Measurements from ENCODE around the gene RPRD1B. TPM values are rescaled to one million over a fixed set of nuclear protein-coding genes. Genes with fewer than 3 reads are reported as not detected.

Gene RPRD1B
- total RNA-seq, 1 donor from 2014 or later = 84.7 TPM

GRCh38 chr20:38029453-38029852 lies 4.1 kb upstream of the RPRD1B start:
- ATAC-seq (no peak), DNase-seq (ENCODE audit: missing footprints) (no peak)
- intact Hi-C loops (cut with DNase I) = no loop called here

- intact Hi-C loops (cut with DNase I) = no loop called here
- DNase-seq (ENCODE audit: missing footprints) (no peak), ATAC-seq (no peak)
Measured at GRCh38 chr20:38031957-38032356, 1.6 kb upstream of the RPRD1B start.

GRCh38 chr20:38032585-38033329 lies 789 bp upstream of the RPRD1B start:
- DNase-seq (ENCODE audit: missing footprints) (peak; percentile 73), ATAC-seq (peak; percentile 38)
- intact Hi-C loops (cut with DNase I) = no loop called here

GRCh38 chr20:38034108-38034649 lies 633 bp downstream of the RPRD1B start:
- ATAC-seq = no peak
- DNase-seq (ENCODE audit: missing footprints) = no peak
- intact Hi-C loops (cut with DNase I) = no loop called here

- intact Hi-C loops (cut with DNase I) = no loop called here
- DNase-seq (ENCODE audit: missing footprints) (no peak), ATAC-seq (no peak)
Measured at GRCh38 chr20:38034961-38035360, 1.4 kb downstream of the RPRD1B start.

GRCh38 chr20:38036366-38036765 lies 2.8 kb downstream of the RPRD1B start:
- DNase-seq (ENCODE audit: missing footprints) (no peak), ATAC-seq (no peak)
- intact Hi-C loops (cut with DNase I) = no loop called here

GRCh38 chr20:38040276-38040675 lies 6.7 kb downstream of the RPRD1B start:
- intact Hi-C loops (cut with DNase I) = no loop called here
- DNase-seq (ENCODE audit: missing footprints) = no peak
- no peak for ATAC-seq

- no peak for ATAC-seq
- no peak for DNase-seq (ENCODE audit: missing footprints)
- intact Hi-C loops (cut with DNase I) = no loop called here
Measured at GRCh38 chr20:38043512-38044300, 10.2 kb downstream of the RPRD1B start.

- ATAC-seq (no peak), DNase-seq (ENCODE audit: missing footprints) (no peak)
- intact Hi-C loops (cut with DNase I) = loop anchor here (5.0 kb wide), 1 partner anchor 142 kb away; the partner anchor contains the start of gene VSTM2L
Measured at GRCh38 chr20:38044685-38045084, 11.1 kb downstream of the RPRD1B start.

GRCh38 chr20:38046572-38046971 lies 13.0 kb downstream of the RPRD1B start:
- no peak for DNase-seq (ENCODE audit: missing footprints)
- ATAC-seq = peak; percentile 67
- intact Hi-C loops (cut with DNase I) = loop anchor here (5.0 kb wide), 1 partner anchor 144 kb away; the partner anchor contains the start of gene VSTM2L

GRCh38 chr20:38049800-38050199 lies 16.3 kb downstream of the RPRD1B start:
- DNase-seq (ENCODE audit: missing footprints) (no peak), ATAC-seq (no peak)
- intact Hi-C loops (cut with DNase I) = loop anchor here (5.0 to 10.0 kb wide), 2 partner anchors 147 to 295 kb away; partner anchors contain the start of gene VSTM2L

GRCh38 chr20:38050686-38051085 lies 17.1 kb downstream of the RPRD1B start:
- intact Hi-C loops (cut with DNase I) = loop anchor here (10.0 kb wide), 1 partner anchor 296 kb away; no protein-coding TSS in a partner anchor
- DNase-seq (ENCODE audit: missing footprints) (no peak), ATAC-seq (no peak)

- ATAC-seq = no peak
- no peak for DNase-seq (ENCODE audit: missing footprints)
- intact Hi-C loops (cut with DNase I) = loop anchor here (10.0 kb wide), 1 partner anchor 298 kb away; no protein-coding TSS in a partner anchor
Measured at GRCh38 chr20:38052870-38053269, 19.3 kb downstream of the RPRD1B start.

GRCh38 chr20:38054647-38055046 lies 21.1 kb downstream of the RPRD1B start:
- no peak for ATAC-seq
- intact Hi-C loops (cut with DNase I) = loop anchor here (10.0 kb wide), 1 partner anchor 300 kb away; no protein-coding TSS in a partner anchor
- no peak for DNase-seq (ENCODE audit: missing footprints)

- DNase-seq (ENCODE audit: missing footprints) (no peak), ATAC-seq (no peak)
- intact Hi-C loops (cut with DNase I) = loop anchor here (10.0 kb wide), 1 partner anchor 300 kb away; no protein-coding TSS in a partner anchor
Measured at GRCh38 chr20:38055294-38055693, 21.7 kb downstream of the RPRD1B start.

GRCh38 chr20:38055848-38056247 lies 22.3 kb downstream of the RPRD1B start:
- DNase-seq (ENCODE audit: missing footprints) (no peak), ATAC-seq (no peak)
- intact Hi-C loops (cut with DNase I) = loop anchor here (2.0 to 10.0 kb wide), 2 partner anchors 109 to 301 kb away; partner anchors contain the start of gene TGM2

GRCh38 chr20:38057351-38057972 lies 23.9 kb downstream of the RPRD1B start:
- peak; percentile 95 for DNase-seq (ENCODE audit: missing footprints)
- peak; percentile 90 for ATAC-seq
- intact Hi-C loops (cut with DNase I) = loop anchor here (1.0 to 10.0 kb wide), 3 partner anchors 107 to 303 kb away; partner anchors contain the start of gene TGM2

- intact Hi-C loops (cut with DNase I) = loop anchor here (10.0 kb wide), 1 partner anchor 305 kb away; no protein-coding TSS in a partner anchor
- DNase-seq (ENCODE audit: missing footprints) = no peak
- ATAC-seq = no peak
Measured at GRCh38 chr20:38059832-38060231, 26.3 kb downstream of the RPRD1B start.

- intact Hi-C loops (cut with DNase I) = no loop called here
- DNase-seq (ENCODE audit: missing footprints) (no peak), ATAC-seq (no peak)
Measured at GRCh38 chr20:38060536-38060935, 27.0 kb downstream of the RPRD1B start.

Data from Right ventricle myocardium inferior (tissue), 1 donor.